Caco-2 (cell line): Measurements from ENCODE around the gene INTS2. TPM values are rescaled to one million over a fixed set of nuclear protein-coding genes. Genes with fewer than 3 reads are reported as not detected.
"Not testable (repeated sequence)": the region's sequence is repeated elsewhere in the genome, so short reads cannot be mapped to it uniquely, and the experiment has no call there.

Experiments used
- BruUV-seq: library from RNA; stranded (reverse); fragments of 400-500 nt; replicated peaks from 2 replicates; lab custom pipeline; 2021; lab: Mats Ljungman, UMichigan
- CTCF ChIA-PET: fragments of 300-600 bp; sonication (Branson Sonifier 250); formaldehyde crosslinking; loops from one replicate; lab custom pipeline; 2022; ENCODE audit warnings: antibody characterized with exemption; lab: Charles Lee
- POLR2A ChIA-PET: fragments of 300-600 bp; sonication (Branson Sonifier 250); formaldehyde crosslinking; loops from one replicate; lab custom pipeline; 2022; ENCODE audit warnings: antibody characterized with exemption; lab: Charles Lee
- DNase-seq, 2 experiments: peaks; one replicate each; pipeline versions ENCODE4 v3.0.0 to v3.0.0-alpha.2; 2020 to 2022
- H3K27me3 ChIP-seq: replicated peaks from 2 replicates; pipeline ENCODE4 v1.6.0; 2011; ENCODE audit warnings: low read length; ENCODE audit not compliant: control insufficient read depth, insufficient read depth
- H3K36me3 ChIP-seq: 2 replicates; pipeline ENCODE4 v1.5.1; 2011; ENCODE audit warnings: low read length; ENCODE audit not compliant: control insufficient read depth, insufficient read depth
- H3K4me1 ChIP-seq: fragments of 250-450 bp; sonication (Bioruptor Pico); 2 replicates; pipeline ENCODE4 v1.5.1; 2020; ENCODE audit warnings: mild to moderate bottlenecking
- H3K4me3 ChIP-seq: 2 replicates; pipeline ENCODE4 v1.5.1; 2011; ENCODE audit warnings: low read depth, mild to moderate bottlenecking, control low read depth, low read length
- H3K9me3 ChIP-seq: fragments of 250-450 bp; sonication (Bioruptor Pico); 2 replicates; pipeline ENCODE4 v1.5.1; 2020; ENCODE audit warnings: mild to moderate bottlenecking, moderate library complexity
- H3K27ac Mint-ChIP-seq: one replicate; pipeline ENCODE4 v1.8.0; 2022; ENCODE audit warnings: mixed read lengths; ENCODE audit not compliant: unreplicated experiment
- H3K27me3 Mint-ChIP-seq: one replicate; pipeline ENCODE4 v1.8.0; 2022; ENCODE audit warnings: mixed read lengths; ENCODE audit not compliant: insufficient read depth, unreplicated experiment
- H3K36me3 Mint-ChIP-seq: one replicate; pipeline ENCODE4 v1.8.0; 2022; ENCODE audit warnings: mild to moderate bottlenecking, mixed read lengths; ENCODE audit not compliant: insufficient read depth, unreplicated experiment
- H3K4me1 Mint-ChIP-seq: one replicate; pipeline ENCODE4 v1.8.0; 2022; ENCODE audit warnings: low read depth, mixed read lengths; ENCODE audit not compliant: unreplicated experiment
- H3K4me3 Mint-ChIP-seq: one replicate; pipeline ENCODE4 v1.8.0; 2022; ENCODE audit warnings: mild to moderate bottlenecking, moderate library complexity, mixed read lengths; ENCODE audit not compliant: unreplicated experiment
- H3K9me3 Mint-ChIP-seq: one replicate; pipeline ENCODE4 v1.8.0; 2022; ENCODE audit warnings: mixed read lengths; ENCODE audit not compliant: unreplicated experiment
- intact Hi-C: fragments of 100-400 bp; cut with micrococcal nuclease; formaldehyde crosslinking; loops from one replicate; pipeline ENCODE4 v1.10.0; 2022; ENCODE audit not compliant: unreplicated experiment
- total RNA-seq: library from RNA; stranded (reverse); gene quantifications from 2 replicates; pipeline ENCODE4 v1.2.3, GENCODE V29; 2022
- TF ChIP-seq, protein P1 (sequence below), 2 experiments: fragments of 200-600 bp in 1 of 2; IDR thresholded peaks; 1 replicate in 1 of 2; 2 replicates in 1 of 2; pipeline versions ENCODE4 v1.5.1 to v1.8.0; 2011 to 2022; ENCODE audit warnings: antibody characterized with exemption in 1 of 2, control low read depth in 1 of 2, inconsistent platforms in 1 of 2, low read depth in 1 of 2, low read length in 1 of 2, mild to moderate bottlenecking in 1 of 2, moderate library complexity in 1 of 2; ENCODE audit not compliant: insufficient read depth in 1 of 2, severe bottlenecking in 1 of 2, unreplicated experiment in 1 of 2

Gene INTS2
- total RNA-seq, 1 experiment from 2014 or later, result 20.8 TPM

DNA sequence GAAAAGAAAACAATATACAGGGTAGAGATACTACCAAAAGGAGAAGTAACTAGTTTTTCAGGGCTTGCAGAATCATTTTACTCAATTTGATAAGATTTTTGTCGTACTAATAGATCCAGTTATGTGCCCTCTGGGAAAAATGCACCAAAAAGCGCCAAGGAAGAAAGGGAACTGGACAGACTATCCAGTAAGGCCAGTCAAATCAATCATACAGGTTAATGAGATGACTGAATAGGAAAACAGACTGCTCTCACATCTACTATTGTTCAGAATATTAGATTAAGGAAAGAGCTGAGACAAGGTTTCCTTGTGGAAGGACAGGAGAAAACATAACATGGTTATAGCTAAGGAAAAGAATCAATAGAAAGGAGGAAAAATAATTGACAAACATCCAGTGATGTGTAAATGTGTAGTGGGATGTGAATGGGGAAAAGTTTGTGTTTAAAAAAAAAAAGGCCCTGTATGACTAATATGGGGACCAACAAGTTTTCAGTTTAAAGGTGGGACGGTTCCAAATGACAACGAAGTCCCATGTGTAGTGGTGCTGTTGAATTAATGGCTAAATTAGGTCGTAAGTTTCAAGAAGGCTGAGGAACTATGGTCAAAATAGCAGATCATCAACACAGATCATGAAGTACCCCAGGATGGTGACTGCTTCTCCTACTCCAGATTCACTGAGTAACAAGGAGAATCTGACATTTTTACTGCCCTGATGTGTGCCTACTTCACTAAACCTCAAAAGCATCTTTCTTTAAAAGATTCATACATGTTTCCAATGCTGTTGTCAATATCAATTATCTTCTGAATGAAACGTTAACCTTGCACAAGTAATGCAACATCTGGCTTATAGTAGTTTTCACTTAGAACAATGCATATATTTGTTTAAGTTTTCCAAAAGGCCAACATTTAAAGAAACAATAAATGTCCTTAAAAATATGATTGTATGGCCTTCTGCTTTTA, 105.2 kb downstream of the INTS2 start:
- intact Hi-C loops, result no loop called here
- H3K27me3 Mint-ChIP-seq, result no peaks in the 10 kb centered on the region
- peaks cover 2% of the 10 kb centered on the region for H3K36me3 ChIP-seq
- no peak for DNase-seq
- H3K27ac Mint-ChIP-seq, result no peak overlapping the region
- TF ChIP-seq, protein P1, sequence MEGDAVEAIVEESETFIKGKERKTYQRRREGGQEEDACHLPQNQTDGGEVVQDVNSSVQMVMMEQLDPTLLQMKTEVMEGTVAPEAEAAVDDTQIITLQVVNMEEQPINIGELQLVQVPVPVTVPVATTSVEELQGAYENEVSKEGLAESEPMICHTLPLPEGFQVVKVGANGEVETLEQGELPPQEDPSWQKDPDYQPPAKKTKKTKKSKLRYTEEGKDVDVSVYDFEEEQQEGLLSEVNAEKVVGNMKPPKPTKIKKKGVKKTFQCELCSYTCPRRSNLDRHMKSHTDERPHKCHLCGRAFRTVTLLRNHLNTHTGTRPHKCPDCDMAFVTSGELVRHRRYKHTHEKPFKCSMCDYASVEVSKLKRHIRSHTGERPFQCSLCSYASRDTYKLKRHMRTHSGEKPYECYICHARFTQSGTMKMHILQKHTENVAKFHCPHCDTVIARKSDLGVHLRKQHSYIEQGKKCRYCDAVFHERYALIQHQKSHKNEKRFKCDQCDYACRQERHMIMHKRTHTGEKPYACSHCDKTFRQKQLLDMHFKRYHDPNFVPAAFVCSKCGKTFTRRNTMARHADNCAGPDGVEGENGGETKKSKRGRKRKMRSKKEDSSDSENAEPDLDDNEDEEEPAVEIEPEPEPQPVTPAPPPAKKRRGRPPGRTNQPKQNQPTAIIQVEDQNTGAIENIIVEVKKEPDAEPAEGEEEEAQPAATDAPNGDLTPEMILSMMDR (IDR thresholded peaks at IDR 0.05; ENCODE audit: insufficient read depth in 1 of 2, low read depth in 1 of 2, low read length in 1 of 2, severe bottlenecking in 1 of 2, unreplicated experiment in 1 of 2), result no peak
- ChIA-PET POLR2A (no interaction called here), CTCF (no interaction called here)
- no peaks in the 10 kb centered on the region for H3K9me3 ChIP-seq
- H3K9me3 Mint-ChIP-seq, result peaks cover 11% of the 10 kb centered on the region
- no peak overlapping the region for H3K4me3 ChIP-seq
- no peak overlapping the region for H3K4me3 Mint-ChIP-seq
- H3K4me1 Mint-ChIP-seq, result no peaks in the 10 kb centered on the region
- no peaks in the 10 kb centered on the region for H3K27me3 ChIP-seq
- H3K4me1 ChIP-seq, result no peaks in the 10 kb centered on the region
- peaks cover 35% of the 10 kb centered on the region for H3K36me3 Mint-ChIP-seq
- no TSS peak for BruUV-seq

DNA sequence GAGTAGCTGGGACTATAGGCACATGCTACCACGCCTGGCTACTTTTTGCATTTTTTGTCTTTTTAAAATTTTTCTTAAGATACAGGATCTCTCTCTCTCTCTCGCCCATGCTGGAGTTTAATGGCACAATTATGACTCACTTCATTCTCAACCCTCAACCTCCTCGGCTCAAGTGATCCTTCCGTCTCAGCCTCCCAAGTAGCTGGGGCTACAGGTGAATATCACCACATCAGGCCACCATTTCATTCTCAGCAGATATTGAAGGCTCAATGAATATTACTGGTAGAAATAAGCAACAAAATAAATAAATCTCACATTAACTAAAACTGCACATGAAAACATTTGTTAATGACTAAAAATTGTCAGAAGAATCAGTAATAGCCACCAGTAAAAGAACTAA, 106.1 kb downstream of the INTS2 start:
- BruUV-seq, result no TSS peak
- H3K36me3 Mint-ChIP-seq, result peaks cover 25% of the 10 kb centered on the region
- Histone ChIP-seq H3K4me3 (no peak overlapping the region), H3K27me3 (no peaks in the 10 kb centered on the region), H3K36me3 (peaks cover 2% of the 10 kb centered on the region), H3K9me3 (no peaks in the 10 kb centered on the region), H3K4me1 (no peaks in the 10 kb centered on the region)
- H3K27me3 Mint-ChIP-seq, result no peaks in the 10 kb centered on the region
- intact Hi-C loops, result no loop called here
- ChIA-PET CTCF (no interaction called here), POLR2A (no interaction called here)
- TF ChIP-seq, protein P1 (IDR thresholded peaks at IDR 0.05; ENCODE audit: insufficient read depth in 1 of 2, low read depth in 1 of 2, low read length in 1 of 2, severe bottlenecking in 1 of 2, unreplicated experiment in 1 of 2), result no peak
- no peak overlapping the region for H3K27ac Mint-ChIP-seq
- H3K9me3 Mint-ChIP-seq, result peaks cover 9% of the 10 kb centered on the region
- no peaks in the 10 kb centered on the region for H3K4me1 Mint-ChIP-seq
- no peak for DNase-seq
- no peak overlapping the region for H3K4me3 Mint-ChIP-seq

DNA sequence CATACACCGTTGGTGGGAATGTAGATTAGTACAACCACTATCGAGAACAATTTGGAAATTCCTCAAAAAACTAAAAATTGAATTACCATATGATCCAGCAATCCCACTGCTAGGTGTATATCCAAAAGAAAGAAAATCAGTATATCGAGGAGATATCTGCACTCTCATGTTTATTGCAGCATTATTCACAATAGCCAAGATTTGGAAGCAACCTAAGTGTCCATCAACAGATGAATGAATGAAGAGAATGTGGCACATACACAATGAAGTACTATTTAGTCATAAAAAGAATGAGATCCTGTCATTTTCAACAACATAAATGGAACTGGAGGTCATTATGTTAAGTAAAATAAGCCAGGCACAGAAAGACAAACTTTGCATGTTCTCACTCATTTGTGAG, 108.5 kb downstream of the INTS2 start:
- H3K36me3 ChIP-seq, intact Hi-C loops, BruUV-seq, H3K4me3 ChIP-seq, CTCF ChIA-PET, DNase-seq, H3K4me1 ChIP-seq, H3K4me3 Mint-ChIP-seq, H3K27me3 Mint-ChIP-seq, H3K9me3 ChIP-seq, H3K4me1 Mint-ChIP-seq, H3K9me3 Mint-ChIP-seq, H3K27me3 ChIP-seq, POLR2A ChIA-PET, H3K27ac Mint-ChIP-seq: not testable (repeated sequence)
- H3K36me3 Mint-ChIP-seq, result peaks cover 17% of the 10 kb centered on the region
